HG03457 (cell line): ENCODE measurements around the gene SLC16A8.
"Not testable (repeated sequence)": the region's sequence is repeated elsewhere in the genome, so short reads cannot be mapped to it uniquely, and the experiment has no call there.

Source experiments
- ATAC-seq: cut with Tn5 transposase; IDR thresholded peaks from one replicate; pipeline ENCODE4 v1.9.1; 2021; ENCODE audit warnings: moderate number of reproducible peaks; ENCODE audit not compliant: unreplicated experiment

Gene SLC16A8

GRCh38 chr22:38051261-38051660 lies 32.7 kb downstream of the SLC16A8 start:
- no peak for ATAC-seq

GRCh38 chr22:38050720-38051119 lies 33.3 kb downstream of the SLC16A8 start:
- no peak for ATAC-seq

DNA sequence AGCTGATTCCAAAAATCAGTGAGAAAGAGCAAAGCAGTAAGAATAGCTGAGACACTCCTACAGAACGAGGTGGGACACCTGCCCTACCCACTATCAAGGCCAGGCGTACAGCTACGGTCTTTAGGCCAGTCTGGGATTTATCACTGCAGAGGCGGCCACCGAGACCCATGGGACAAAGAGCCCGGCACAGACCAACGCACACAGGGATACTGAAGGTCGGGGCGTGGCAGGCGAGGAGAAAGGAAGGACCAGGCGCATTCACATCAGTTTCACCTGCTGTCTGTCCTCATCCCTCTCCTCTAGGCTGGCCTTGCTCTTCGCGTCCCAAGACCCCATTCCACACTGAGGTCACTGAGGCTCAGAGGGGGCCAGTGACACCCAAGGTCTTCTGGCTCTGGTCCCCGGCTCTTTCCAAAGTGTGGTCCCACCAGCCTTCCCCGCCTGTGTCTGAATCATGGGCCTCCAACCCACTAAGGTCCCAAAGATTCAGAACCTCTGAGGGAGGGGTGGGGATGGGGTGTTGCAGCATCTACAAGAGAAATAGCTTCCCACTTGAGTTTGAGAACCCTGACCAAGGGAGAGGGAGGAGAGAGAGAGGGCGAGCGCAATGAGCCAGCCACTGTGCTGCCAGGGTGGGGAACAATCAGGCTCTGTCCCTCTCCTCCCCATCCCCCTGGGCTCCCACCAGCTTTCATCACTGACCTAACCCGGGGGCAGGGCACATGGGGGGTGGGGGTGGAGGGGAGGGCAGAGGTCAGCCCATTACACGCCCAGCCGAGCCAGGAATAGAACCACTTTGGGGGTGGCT lies 34.0 kb downstream of the SLC16A8 start:
- no peak for ATAC-seq

- ATAC-seq = no peak
Observed at GRCh38 chr22:38046070-38046748, 37.8 kb downstream of the SLC16A8 start.

DNA sequence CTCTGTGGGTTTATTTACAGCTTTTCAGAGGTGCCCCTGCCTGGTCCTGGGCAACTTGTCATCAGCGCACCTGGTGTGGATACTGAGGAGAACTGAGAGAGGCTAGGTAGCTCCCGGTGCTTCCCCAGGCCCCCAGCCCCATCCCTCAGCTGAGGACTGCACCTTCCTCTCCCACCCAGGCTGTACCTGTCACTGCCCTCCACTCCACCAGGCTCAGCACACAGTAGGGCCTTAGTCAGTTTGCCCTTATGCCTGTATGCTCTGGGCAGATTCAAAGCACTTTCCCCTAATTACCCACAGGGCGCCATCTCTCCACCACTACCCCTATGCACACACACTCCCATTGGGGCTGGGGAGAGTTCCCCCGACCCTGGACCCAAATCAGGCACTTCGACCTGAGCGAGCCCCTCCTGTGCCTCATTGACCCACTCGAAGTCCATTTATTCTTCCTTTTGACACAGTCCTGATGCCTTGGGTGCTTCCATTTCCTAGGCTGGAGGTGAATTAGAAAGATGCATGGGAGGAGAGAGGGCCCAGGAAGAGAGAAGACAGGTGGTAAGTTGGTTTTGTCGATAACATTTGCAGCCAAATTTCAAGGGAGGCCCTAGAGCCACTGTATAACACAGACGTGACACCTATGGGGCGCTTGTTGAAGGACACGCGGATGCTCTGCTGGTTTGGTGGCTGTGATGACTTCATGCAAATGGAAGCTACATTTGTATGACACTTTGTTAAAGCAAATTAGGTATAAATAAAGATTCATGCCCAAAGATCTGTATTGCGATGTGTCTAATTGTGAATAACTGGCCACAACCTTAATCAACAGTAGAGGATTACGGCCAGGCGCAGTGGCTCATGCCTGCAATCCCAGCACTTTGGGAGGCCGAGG lies 40.6 kb downstream of the SLC16A8 start:
- ATAC-seq = no peak

- no peak for ATAC-seq
Observed at GRCh38 chr22:38042488-38042790, 41.5 kb downstream of the SLC16A8 start.

DNA sequence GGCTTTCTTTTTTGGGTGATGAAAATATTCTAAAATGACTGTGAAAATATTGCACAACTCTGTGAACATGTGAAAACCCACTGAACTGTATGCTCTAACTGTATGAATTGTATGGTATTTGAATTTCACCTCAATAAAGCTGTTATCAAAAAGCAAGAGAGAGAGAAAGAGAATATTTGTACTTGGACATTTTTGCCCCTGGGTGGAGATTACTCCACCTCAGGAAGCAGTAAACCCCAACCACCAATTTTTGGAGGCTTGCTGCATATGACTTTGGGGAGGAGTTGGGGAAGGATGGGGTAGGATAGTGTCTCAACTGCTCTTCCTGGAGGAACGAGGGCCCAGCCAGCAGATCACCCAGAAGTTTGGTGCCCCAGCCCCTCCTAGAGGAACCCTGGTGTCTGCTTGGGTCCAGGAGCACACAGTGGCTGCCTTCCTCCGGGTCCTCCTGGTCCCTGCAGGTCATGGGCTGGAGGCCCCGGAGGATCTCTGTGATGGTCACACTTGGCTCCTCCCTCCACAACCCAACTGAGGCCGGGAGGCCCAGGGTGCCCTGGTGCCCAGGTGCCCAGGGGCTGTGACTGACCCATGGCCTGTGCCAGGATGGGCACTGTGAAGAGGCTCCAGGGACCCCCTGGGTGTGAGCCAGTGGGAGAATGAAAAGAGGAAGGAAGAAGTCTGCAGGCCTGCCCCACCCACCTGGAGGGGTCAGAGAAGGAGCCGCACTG lies 42.1 kb downstream of the SLC16A8 start:
- no peak for ATAC-seq

DNA sequence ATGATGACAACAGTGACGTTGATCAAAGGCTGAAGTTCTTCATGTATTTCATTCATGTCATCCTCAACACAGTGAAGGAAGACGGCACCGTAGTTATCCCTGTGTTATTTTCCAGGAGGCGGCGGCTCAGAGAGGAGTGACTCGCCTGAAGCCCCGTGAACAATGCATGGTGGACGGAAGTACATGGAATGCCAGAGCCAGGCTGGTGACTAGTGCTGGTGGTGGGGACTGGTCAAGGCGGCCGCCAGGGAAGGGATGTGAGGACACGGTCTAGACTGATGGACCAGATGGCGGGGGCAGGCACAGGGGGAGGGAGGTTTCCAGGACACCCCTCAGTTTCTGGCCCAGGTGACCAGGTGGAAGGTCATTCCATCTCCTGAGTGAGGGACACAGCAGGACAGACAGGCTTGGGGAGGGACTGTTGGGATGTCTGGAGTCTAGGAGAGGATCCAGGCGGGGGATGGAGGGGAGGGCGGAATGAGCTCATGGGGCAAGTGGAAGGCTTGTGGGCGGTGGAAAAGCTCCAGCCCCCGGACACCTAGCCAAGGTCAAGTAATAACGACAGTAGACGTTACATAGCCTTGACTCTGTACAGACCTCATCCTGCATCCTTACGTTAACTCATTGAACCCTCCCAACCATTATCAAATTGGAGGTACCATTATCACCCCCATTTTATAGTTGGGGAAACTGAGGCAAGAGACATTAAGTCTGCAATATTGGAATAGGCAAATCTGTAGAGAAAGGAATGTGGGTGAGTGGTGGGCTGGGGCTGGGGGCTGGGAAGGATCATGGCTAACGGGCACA lies 42.8 kb downstream of the SLC16A8 start:
- ATAC-seq = no peak

DNA sequence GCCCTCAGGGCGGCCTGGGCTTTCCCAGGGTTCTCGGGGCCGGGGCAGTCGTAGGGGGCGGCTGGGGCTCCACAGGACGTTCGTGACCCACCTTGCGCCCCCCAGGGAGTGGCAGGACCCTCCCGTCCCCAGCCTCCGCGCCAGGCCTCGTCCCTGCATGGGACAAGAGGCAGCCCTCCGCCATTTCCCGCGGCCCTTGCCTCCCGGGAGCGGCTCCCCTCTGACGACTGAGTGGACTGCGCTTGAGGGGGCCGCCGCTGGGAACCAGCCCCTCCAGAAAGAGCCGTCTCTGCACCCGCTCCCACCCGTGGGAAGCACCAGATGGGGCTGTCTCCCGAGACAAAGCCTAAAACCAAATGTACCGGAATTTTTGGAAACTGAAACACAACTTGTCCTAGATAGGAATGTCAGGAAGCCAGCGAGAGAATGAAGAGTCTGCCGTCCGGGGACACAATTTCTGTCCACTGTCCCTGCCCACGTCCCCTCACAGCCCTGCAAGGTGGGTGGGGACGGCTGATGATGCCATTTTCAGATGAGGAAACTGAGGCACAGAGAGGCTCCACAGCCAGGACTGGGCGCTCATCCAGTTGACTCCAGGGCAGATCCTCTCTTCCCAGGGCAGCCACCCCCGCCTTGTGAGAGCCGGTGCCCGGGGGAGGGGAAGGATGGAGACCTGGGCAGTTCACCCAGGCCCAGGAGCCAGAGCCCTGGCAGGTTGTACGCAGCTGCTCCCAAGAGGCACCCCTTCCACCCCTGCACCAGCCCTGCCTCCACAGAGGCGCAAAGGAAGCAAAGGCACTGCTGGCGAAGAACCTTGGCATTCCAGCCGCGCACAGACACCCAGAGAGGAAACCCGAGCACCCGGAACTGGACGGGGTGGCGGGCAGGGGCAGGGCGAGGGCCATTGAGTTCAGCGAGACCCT lies 44.8 kb downstream of the SLC16A8 start:
- no peak for ATAC-seq

DNA sequence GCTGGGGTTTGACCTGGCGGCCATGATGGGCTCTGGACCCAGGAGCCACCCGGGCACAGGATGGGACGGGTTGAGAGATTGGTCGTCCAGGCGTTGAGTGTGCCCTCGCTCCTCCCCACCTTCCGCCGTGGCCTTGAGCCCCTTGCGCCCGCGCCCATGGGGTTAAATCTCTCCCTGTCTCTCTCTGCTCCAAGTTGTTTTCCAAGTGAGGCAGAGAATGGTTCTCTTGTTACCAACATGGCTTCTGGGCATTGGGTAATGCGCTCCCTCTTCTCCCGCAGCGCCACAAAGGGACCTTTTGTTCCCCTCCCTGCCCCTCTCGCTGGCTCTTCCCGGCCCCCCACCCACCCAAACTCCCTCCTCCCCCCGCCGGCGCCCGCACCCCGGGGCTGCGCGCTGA lies 45.6 kb downstream of the SLC16A8 start:
- no peak for ATAC-seq

DNA sequence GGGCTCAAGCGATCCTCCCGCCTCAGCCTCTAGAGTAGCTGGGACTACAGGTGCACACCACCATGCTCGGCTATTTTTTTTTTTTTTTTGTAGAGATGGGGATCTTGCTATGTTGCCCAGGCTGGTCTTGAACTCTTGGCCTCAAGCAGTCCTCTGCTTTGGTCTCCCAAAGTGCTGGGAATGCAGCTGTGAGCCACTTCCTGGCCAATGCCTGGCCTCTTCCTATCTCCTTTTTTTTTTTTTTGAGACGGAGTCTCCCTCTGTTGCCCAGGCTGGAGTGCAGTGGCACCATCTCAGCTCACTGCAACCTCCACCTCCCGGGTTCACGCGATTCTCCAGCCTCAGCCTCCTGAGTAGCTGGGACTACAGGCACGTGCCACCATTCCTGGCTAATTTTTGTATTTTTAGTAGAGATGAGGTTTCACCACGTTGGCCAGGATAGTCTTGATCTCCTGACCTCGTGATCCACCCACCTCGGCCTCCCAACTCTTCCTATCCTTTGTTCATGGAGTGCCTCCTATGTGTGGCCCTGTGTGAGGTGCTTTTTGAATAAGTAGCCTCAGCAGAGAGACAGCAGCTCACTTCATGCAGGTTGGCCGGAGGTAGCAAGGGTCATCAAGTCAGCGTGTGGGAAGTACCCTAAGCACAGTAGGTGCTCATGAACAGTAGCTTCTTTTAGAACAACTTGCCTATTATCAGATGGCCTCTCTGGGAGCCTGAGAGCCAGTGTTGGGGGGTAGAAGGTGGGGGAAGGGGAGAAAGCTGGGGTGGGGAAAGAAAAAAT lies 46.4 kb downstream of the SLC16A8 start:
- ATAC-seq = not testable (repeated sequence)

GRCh38 chr22:38036392-38037062 lies 47.5 kb downstream of the SLC16A8 start:
- no peak for ATAC-seq

GRCh38 chr22:38035530-38035885 lies 48.5 kb downstream of the SLC16A8 start:
- ATAC-seq = no peak

GRCh38 chr22:38034884-38035529 lies 49.0 kb downstream of the SLC16A8 start:
- ATAC-seq = no peak

DNA sequence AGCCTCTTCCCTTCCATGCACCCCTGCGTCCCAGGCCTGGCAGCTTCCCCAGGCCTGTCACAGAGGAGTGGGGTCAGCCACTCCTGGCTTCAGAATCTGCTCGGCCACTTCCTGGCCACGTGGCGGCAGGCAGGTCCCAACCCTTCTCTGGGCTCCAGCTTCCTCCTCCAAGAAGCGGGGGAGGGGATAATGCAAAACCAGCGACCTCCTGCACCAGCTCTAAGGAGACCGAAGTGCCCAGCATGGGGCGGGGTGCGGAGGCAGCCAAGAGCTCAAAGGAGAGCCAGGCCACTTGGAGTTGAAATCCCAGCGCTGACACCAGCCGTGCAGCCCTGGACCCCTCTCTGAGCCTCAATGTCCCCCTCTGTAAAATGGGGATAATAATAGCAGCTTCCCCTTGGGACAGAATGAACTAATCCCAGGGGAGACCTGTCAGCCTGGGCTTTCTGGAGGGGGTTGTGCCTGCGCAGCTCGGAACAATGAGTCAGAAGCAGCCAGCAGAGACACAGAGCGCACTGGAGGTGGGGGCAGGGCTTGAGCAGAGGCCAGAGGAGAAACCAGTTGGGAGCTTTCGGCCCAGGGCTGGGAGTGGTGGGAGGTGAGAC lies 49.6 kb downstream of the SLC16A8 start:
- no peak for ATAC-seq

DNA sequence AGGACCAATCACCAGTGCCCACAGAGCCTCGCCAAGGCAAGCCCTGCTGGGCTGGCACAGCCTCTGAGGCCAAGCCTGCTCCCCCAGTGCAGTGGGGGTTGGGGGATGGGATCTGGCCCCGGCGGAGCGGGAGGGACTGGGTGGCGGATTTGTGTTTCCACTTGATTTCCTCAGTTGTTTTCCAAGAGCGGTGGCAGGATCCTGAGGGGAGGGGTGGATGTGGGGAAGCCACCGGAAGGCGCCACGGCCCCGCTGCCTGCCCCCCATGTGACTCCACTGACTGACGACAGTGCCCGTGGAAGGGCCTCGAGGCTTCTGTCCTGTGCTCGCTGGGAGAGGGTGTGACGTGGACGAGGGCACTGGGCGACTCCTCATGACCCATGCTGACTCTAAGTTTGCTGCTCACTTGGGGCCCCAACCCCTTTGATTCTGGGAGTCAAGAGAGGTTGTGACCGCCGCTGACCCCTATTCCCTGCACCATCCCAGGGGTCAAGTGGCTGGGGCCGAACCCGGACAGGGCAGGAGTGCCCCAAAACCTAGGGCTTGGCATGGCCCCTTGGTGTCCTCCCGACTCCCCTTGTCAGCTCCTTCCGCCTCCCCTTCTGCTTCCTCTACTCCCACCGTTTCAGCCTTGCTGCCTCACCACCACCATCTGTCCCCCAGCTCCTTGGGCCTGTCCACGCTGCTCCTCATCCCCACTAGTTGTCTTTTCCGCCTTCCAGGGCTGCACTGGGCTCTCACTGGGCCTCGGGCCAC lies 50.3 kb downstream of the SLC16A8 start:
- ATAC-seq = no peak
